ENCODE measurements around the gene FGF21.

The FGF21 gene

GRCh38 chr19:48799358-48800300, 44.3 kb downstream of the FGF21 start:
- TF ChIP-seq, protein P1, sequence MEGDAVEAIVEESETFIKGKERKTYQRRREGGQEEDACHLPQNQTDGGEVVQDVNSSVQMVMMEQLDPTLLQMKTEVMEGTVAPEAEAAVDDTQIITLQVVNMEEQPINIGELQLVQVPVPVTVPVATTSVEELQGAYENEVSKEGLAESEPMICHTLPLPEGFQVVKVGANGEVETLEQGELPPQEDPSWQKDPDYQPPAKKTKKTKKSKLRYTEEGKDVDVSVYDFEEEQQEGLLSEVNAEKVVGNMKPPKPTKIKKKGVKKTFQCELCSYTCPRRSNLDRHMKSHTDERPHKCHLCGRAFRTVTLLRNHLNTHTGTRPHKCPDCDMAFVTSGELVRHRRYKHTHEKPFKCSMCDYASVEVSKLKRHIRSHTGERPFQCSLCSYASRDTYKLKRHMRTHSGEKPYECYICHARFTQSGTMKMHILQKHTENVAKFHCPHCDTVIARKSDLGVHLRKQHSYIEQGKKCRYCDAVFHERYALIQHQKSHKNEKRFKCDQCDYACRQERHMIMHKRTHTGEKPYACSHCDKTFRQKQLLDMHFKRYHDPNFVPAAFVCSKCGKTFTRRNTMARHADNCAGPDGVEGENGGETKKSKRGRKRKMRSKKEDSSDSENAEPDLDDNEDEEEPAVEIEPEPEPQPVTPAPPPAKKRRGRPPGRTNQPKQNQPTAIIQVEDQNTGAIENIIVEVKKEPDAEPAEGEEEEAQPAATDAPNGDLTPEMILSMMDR (IDR thresholded peaks at IDR 0.05; ENCODE audit: low read depth, low read length): no peak
- DNase-seq (ENCODE audit: extremely low read depth, low read depth): no peak

GRCh38 chr19:48802623-48803022, 47.3 kb downstream of the FGF21 start:
- TF ChIP-seq, protein P1 (IDR thresholded peaks at IDR 0.05; ENCODE audit: low read depth, low read length): no peak
- no peak for DNase-seq (ENCODE audit: extremely low read depth, low read depth)

GRCh38 chr19:48804496-48804895, 49.2 kb downstream of the FGF21 start:
- no peak for DNase-seq (ENCODE audit: extremely low read depth, low read depth)
- TF ChIP-seq, protein P1 (IDR thresholded peaks at IDR 0.05; ENCODE audit: low read depth, low read length): no peak

DNA sequence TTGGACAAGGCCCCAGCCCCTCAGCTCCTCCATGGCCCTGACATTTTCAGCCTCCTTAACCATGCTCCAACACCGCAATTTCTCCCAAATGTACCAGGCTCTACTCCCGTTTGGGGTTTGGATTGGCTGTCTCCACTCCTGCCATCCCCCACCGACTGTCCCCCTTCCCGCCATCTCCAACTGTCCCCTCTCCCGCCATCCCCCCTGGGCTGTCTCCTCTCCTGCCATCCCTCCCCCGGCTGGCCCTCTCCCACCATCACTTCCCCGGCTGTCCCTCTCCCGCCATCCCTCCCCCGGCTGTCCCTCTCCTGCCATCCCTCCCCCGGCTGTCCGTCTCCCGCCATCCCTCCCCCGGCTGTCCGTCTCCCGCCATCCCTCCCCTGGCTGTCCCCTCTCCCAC, 50.1 kb downstream of the FGF21 start:
- TF ChIP-seq, protein P1 (IDR thresholded peaks at IDR 0.05; ENCODE audit: low read depth, low read length): no peak
- no peak for DNase-seq (ENCODE audit: extremely low read depth, low read depth)

DNA sequence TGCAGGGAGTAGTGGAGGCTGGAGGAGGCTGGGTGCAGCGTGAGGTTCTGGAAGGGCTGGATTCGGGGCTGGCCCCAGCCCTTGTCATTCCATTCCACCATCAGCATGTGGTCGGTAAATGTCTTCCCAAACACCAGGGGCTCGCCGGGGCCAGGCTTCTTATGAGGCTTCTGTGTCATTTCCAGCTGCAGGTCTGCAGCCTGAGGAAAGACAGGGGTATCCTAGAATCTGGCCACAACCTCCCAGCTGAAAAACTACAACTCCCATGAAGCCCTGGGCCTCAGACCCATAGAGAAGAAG, 51.1 kb downstream of the FGF21 start:
- TF ChIP-seq, protein P1 (IDR thresholded peaks at IDR 0.05; ENCODE audit: low read depth, low read length): no peak
- no peak for DNase-seq (ENCODE audit: extremely low read depth, low read depth)

DNA sequence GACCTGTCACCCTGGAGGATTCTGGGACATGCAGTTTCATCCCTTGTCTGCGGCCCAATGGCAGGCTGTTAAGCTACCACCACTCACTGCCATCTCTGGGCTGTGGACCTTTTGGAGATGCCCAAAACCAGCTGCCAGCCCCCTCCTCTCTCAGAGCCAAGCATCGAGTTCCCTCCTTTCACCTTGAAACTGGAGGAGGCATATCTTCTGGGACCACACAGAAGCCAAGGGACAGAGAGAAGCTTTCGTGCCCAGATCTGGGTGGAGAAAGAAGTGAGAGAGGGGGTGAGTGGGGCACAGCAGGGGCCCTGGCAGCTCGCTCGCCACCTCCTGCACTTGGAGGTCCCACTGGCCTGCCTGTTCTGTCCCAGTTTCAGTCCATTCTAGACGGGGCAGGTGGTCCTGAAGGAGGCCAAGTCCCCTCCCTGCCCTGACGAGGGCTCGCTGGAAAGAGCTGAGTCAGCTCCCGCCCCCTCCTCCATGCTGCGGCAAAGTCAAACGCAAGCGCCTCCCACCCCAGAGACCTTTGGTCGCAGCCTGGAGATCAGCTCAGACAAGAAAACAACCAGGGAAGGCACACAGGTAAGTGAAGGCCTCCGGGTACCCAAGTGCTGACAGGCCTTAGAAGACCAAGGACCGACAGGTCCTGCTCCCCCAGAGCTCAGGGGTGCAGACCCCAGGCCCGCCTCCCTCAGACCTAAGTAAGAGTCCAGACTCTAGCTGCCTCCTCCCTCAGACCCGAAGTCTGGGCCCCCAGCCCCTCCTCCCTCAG, 51.7 kb downstream of the FGF21 start:
- no peak for DNase-seq (ENCODE audit: extremely low read depth, low read depth)

More for the DNA sequence above, 51.7 kb downstream of the FGF21 start:
- TF ChIP-seq, protein P1 (IDR thresholded peaks at IDR 0.05; ENCODE audit: low read depth, low read length): no peak

All from AG09319 (cell line).